Esophagus squamous epithelium (tissue), 5 donors: ENCODE measurements around the gene ASTL. TPM values are rescaled to one million over a fixed set of nuclear protein-coding genes. Genes with fewer than 3 reads are reported as not detected.

Experiments
- DNase-seq: peaks from one replicate; lab custom pipeline; 2025; lab: John Stamatoyannopoulos, UW
- H3K27ac ChIP-seq, 4 donors: fragments of 200-600 bp; sonication (generic); one replicate each; pipeline ENCODE4 v1.5.1; 2016 to 2019; ENCODE audit warnings: mild to moderate bottlenecking in 1 of 4
- H3K27me3 ChIP-seq, 4 donors: fragments of 200-600 bp; sonication (generic); 1 replicate in 3 of 4; 2 replicates in 1 of 4; pipeline versions ENCODE4 v1.5.1 to v1.6.0; 2017 to 2021; ENCODE audit warnings: antibody characterized with exemption in 1 of 4
- H3K36me3 ChIP-seq, 3 donors: fragments of 200-600 bp; sonication (generic); one replicate each; pipeline ENCODE4 v1.5.1; 2016 to 2019
- H3K4me1 ChIP-seq, 3 donors: fragments of 200-600 bp; sonication (generic); one replicate each; pipeline ENCODE4 v1.5.1; 2017 to 2019
- H3K4me3 ChIP-seq, 4 donors: fragments of 200-600 bp; sonication (generic); 1 replicate in 3 of 4; 2 replicates in 1 of 4; pipeline ENCODE4 v1.5.1; 2016 to 2019; ENCODE audit warnings: mild to moderate bottlenecking in 2 of 4, moderate library complexity in 1 of 4
- H3K9me3 ChIP-seq, 3 donors: fragments of 200-600 bp; sonication (generic); one replicate each; pipeline ENCODE4 v1.5.1; 2016 to 2019
- POLR2A ChIP-seq, 4 donors: fragments of 450-650 bp; IDR thresholded peaks; one replicate each; pipeline ENCODE4 v1.6.1; 2017; ENCODE audit warnings: antibody characterized with exemption in 4 of 4, mild to moderate bottlenecking in 4 of 4, moderate library complexity in 3 of 4
- WGBS, 2 donors: methylation state at CpG; one replicate each; pipeline ENCODE4 v1.1.5; 2018; 5-methylcytosine and 5-hydroxymethylcytosine counted together
- intact Hi-C: fragments of 100-400 bp; cut with DNase I; formaldehyde crosslinking; loops from one replicate; pipeline ENCODE4 v1.15.0; 2022
- total RNA-seq, 4 donors: library from RNA; depleted of rRNA; stranded (reverse); fragments of >200 nt; gene quantifications; one replicate each; pipeline ENCODE4 v1.1.0, GENCODE V29; 2016
- TF ChIP-seq, protein P1 (sequence below), 6 experiments: fragments of 450-650 bp in 4 of 6; fragments of 200-600 bp in 2 of 6; sonication (generic) in 2 of 6; IDR thresholded peaks; one replicate each; pipeline ENCODE4 v1.5.1; 2016 to 2019; ENCODE audit warnings: antibody characterized with exemption in 6 of 6, mild to moderate bottlenecking in 4 of 6, moderate library complexity in 4 of 6
- donor health status: DM: yes; HTN: yes; CAD: no.

Gene ASTL
- total RNA-seq, 4 donors from 2014 or later = 0.30 to 0.53 TPM; not detected in 2

GRCh38 chr2:96135171-96135570, 3.1 kb downstream of the ASTL start:
- H3K4me1 ChIP-seq = peaks cover 0 to 24% (median 0%) of the 10 kb centered on the region in 3 donors
- H3K27me3 ChIP-seq = peaks cover 0 to 39% (median 0%) of the 10 kb centered on the region in 4 donors
- H3K9me3 ChIP-seq = no peaks in the 10 kb centered on the region
- intact Hi-C loops = no loop called here
- no peak overlapping the region for H3K27ac ChIP-seq
- TF ChIP-seq POLR2A (IDR thresholded peaks at IDR 0.05) = no peak
- TF ChIP-seq, protein P1, sequence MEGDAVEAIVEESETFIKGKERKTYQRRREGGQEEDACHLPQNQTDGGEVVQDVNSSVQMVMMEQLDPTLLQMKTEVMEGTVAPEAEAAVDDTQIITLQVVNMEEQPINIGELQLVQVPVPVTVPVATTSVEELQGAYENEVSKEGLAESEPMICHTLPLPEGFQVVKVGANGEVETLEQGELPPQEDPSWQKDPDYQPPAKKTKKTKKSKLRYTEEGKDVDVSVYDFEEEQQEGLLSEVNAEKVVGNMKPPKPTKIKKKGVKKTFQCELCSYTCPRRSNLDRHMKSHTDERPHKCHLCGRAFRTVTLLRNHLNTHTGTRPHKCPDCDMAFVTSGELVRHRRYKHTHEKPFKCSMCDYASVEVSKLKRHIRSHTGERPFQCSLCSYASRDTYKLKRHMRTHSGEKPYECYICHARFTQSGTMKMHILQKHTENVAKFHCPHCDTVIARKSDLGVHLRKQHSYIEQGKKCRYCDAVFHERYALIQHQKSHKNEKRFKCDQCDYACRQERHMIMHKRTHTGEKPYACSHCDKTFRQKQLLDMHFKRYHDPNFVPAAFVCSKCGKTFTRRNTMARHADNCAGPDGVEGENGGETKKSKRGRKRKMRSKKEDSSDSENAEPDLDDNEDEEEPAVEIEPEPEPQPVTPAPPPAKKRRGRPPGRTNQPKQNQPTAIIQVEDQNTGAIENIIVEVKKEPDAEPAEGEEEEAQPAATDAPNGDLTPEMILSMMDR (IDR thresholded peaks at IDR 0.05) = no peak
- 72 to 75% methylated on average over 3 to 7 of the region's 9 CpGs for WGBS, 2 donors
- H3K36me3 ChIP-seq = no peaks in the 10 kb centered on the region
- no peak for DNase-seq
- H3K4me3 ChIP-seq = no peak overlapping the region

GRCh38 chr2:96134421-96134820, 3.9 kb downstream of the ASTL start:
- TF ChIP-seq, protein P1 (IDR thresholded peaks at IDR 0.05) = no peak
- TF ChIP-seq POLR2A (IDR thresholded peaks at IDR 0.05) = no peak
- 83 to 91% methylated on average over 5 to 7 of the region's 11 CpGs for WGBS, 2 donors
- H3K27me3 ChIP-seq = peaks cover 0 to 39% (median 0%) of the 10 kb centered on the region in 4 donors
- no peak overlapping the region for H3K27ac ChIP-seq
- peaks cover 0 to 21% (median 0%) of the 10 kb centered on the region in 3 donors for H3K4me1 ChIP-seq
- H3K36me3 ChIP-seq = no peaks in the 10 kb centered on the region
- intact Hi-C loops = no loop called here
- no peaks in the 10 kb centered on the region for H3K9me3 ChIP-seq
- H3K4me3 ChIP-seq = no peak overlapping the region
- DNase-seq = no peak

DNA sequence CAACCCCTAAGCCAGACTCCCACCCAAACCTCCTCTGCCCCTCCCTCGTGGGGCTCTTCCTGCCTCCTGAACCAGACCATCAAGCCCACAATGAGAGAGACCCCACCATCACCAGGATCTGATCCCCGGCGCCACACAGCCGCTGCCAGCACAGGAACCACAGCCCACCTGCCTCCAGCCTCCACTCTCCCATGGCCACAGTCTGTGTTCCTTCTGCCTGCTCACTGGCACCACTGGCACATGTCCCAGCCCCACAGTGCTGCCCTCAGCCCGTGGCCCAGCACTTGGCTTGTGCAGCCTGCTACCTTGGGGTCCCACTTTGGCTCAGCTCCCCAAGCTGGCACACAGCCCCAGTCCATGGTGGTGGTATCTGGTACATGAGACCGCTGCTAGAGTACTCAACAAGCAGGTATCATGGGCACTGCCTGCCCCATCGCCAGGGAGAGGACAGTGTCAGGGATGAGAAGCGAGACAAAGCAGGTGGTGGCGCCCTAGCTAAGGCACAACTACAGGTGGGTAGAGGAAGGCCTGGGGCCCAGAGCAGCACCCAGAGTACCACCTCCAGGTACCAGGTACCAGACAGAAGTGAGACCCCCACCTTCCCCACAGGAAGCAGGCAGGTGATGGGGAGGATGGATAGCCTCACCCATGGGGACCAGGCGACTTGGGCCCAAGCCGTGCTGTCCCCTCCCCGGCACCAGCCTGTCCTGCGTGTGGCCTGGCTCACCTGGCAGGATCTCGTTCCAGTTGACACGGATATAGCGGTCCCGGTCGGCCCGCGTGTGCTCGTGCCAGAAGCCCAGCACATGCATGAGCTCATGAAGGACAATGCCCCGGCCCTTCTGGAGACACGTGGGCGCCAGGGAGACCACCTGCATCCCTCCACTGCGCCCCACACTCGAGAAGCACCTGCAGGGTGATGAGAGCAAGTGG, 6.2 kb downstream of the ASTL start:
- DNase-seq = no peak
- intact Hi-C loops = no loop called here
- 90 to 92% methylated on average over 12 to 13 of the region's 26 CpGs for WGBS, 2 donors

DNA sequence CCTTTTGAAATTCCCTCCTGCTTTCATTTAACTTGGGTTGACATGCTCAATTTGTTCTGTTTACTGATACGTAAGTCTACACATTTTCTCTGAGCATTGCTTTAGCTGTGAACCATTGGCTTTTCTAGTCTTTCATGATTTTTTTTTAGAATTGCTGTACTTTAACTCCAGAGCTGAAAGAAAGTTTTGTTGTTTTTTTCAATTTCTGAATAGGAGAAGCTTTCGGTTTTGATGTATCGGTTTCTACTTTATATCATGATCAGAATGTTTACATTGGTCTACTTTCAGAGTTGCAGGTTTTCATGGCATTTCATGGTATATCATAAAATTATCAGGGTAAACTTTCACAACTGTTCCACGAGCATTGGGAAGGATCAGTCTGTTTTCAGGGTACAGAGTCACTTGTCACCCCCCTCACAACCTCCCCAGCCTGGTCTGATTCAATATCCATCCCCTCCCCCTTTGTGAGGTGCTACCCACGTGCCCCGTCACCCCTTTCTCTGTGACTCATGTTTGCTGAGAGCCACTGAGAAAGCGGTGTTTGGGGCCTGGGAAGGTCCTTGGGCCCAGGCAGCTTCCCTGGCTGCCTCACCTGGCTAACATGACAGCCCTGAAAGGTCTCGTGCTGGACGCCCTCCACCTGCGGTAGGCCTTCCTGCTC, 7.0 kb downstream of the ASTL start:
- WGBS, 2 donors = 68 to 82% methylated on average over 7 to 9 of the region's 10 CpGs

More for the DNA sequence above, 6.2 kb downstream of the ASTL start:
- no peaks in the 10 kb centered on the region for H3K36me3 ChIP-seq
- no peaks in the 10 kb centered on the region for H3K4me1 ChIP-seq
- H3K4me3 ChIP-seq = no peak overlapping the region
- no peaks in the 10 kb centered on the region for H3K9me3 ChIP-seq
- H3K27me3 ChIP-seq = peaks cover 0 to 27% (median 0%) of the 10 kb centered on the region in 4 donors
- TF ChIP-seq POLR2A (IDR thresholded peaks at IDR 0.05) = no peak
- TF ChIP-seq, protein P1 (IDR thresholded peaks at IDR 0.05) = no peak
- no peak overlapping the region for H3K27ac ChIP-seq

More for the DNA sequence above, 7.0 kb downstream of the ASTL start:
- intact Hi-C loops = no loop called here
- Histone ChIP-seq H3K9me3 (no peaks in the 10 kb centered on the region), H3K27ac (no peak overlapping the region), H3K27me3 (peaks cover 0 to 24% (median 0%) of the 10 kb centered on the region in 4 donors), H3K4me1 (no peaks in the 10 kb centered on the region), H3K4me3 (no peak overlapping the region), H3K36me3 (no peaks in the 10 kb centered on the region)
- DNase-seq = no peak
- TF ChIP-seq POLR2A (IDR thresholded peaks at IDR 0.05) = no peak
- TF ChIP-seq, protein P1 (IDR thresholded peaks at IDR 0.05) = no peak
